HG03064 (cell line): Measurements from ENCODE around the gene POLR3E.

Experiments used
- ATAC-seq: cut with Tn5 transposase; IDR thresholded peaks from one replicate; pipeline ENCODE4 v1.9.1; 2021; ENCODE audit warnings: low read depth; ENCODE audit not compliant: unreplicated experiment

POLR3E gene

GRCh38 chr16:22297114-22297870 is at the start of gene POLR3E:
Gene POLR3E (plus strand): TSS chr16:22297409. CDS start chr16:22302969, 5,560 bp downstream.
- peak; percentile 70 for ATAC-seq

GRCh38 chr16:22250522-22250921 is 46.7 kb upstream of the POLR3E start:
- no peak for ATAC-seq

- no peak for ATAC-seq
Observed at GRCh38 chr16:22252317-22252716, 44.9 kb upstream of the POLR3E start.

- ATAC-seq: no peak
Observed at GRCh38 chr16:22253272-22253671, 43.9 kb upstream of the POLR3E start.

- ATAC-seq: no peak
Observed at GRCh38 chr16:22255335-22255734, 41.9 kb upstream of the POLR3E start.

- no peak for ATAC-seq
Observed at GRCh38 chr16:22257440-22257839, 39.8 kb upstream of the POLR3E start.

- ATAC-seq: no peak
Observed at GRCh38 chr16:22260490-22260889, 36.7 kb upstream of the POLR3E start.

DNA sequence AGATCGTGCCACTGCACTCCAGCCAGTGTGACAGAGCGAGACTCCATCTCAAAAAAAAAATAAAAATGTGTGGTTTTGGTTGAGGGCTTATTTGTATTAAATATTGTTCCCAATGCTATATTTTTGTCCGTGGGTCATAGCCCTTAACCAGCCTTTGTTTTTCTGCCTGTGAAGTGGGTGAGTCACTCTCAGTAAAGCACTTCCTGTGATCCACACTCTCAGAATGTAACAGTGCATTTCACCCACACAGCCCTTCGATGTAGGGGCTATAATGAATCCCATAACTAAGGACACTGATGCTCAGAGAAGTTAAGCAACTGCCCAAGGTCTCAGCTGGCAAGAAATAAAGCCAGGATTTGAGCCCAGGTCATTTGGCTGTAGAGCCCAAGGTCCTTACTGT is 34.7 kb upstream of the POLR3E start:
- no peak for ATAC-seq

DNA sequence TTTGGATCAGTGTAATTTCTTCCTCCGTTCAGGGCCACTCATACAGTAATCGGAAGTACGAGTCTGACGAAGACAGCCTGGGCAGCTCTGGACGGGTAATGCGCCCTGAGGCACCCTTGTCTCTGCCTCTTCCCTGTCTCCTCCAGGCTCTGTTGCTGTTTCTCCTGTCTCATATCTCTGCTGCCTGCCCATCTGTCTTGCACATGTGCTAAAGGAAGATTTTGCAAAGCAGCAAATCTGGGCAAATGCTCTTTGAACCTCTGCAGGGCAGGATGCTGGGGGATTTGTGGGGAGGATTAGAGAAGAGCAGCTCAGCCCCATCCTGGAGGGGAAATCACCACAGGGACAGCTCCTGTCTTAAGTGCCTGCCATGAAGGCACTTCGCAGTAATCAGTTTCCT is 32.4 kb upstream of the POLR3E start:
- ATAC-seq: no peak

GRCh38 chr16:22265351-22265750 is 31.9 kb upstream of the POLR3E start:
- ATAC-seq: no peak

GRCh38 chr16:22266546-22266945 is 30.7 kb upstream of the POLR3E start:
- ATAC-seq: no peak

DNA sequence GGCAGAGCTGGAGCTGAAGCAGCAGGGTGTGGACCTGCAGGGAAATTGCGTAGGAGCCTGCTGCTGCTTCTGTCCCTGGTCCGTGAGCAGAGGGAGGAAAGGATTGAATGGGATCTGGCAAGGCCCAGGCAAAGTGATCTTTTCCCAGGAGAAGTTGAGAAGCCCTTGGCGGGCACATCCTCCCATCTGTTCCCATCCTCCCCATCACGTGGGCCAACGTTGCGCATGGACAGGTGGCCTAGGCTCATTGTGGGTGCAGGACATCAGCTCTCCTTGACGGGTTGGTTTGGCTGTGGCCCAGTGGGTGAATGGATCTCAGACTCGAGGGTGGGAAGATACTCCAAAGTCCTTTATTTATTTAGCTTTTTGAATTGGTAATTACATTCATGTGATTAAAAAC is 29.4 kb upstream of the POLR3E start:
- no peak for ATAC-seq

- no peak for ATAC-seq
Observed at GRCh38 chr16:22270525-22270924, 26.7 kb upstream of the POLR3E start.

DNA sequence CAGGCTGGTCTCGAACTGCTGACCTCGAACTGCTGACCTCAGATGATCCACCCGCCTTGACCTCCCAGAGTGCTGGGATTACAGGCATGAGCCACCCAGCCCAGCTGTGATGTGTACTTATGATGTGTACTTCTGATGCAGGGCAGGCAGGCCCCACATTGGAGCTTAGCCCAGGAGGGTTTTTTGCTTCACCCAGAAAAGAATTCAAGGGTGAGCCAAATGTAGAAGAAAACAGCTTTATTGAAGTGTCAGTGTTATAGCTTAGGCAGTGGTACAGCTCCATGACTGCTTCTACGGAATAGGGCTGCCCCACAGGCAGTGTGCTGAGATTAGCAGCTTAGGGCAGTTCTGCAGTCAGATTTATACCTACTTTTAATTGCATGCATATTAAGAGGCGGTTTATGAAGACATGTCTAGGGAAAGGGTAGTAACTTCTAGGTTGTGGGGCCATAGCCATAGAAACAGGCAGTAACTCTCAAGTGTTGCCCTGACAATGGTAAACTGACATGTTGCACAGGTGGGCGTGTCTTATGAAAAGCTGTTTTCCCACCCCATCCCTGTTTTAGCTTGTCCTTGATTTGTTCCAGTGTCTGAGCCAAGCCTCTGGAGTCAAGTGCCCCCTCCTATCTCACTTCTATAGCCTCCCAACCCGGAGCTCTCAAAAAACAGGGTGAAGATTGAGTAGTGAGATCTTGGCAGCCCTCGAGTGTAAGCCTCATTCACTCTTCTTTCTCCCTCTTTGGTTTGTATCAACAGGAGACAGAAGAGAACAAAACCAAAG is 24.1 kb upstream of the POLR3E start:
- no peak for ATAC-seq

DNA sequence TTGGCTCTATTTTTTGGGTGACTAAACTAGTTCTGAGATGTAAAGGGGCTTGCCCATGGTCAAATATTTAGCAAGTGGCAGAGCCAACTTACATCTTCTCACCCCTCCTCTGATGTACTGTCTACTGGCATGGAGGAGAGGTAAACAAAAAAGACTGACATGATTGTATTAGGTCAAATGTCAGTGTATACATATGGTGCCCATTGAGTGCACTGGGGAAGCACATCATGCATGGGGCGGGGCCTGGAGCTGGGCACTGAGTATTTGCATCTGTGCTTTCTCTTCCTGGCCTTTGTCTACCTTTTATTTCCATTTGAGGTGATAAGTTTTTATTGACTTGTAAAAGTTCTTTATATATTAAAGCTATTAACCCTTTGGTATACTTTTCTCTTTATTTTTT is 22.3 kb upstream of the POLR3E start:
- no peak for ATAC-seq

DNA sequence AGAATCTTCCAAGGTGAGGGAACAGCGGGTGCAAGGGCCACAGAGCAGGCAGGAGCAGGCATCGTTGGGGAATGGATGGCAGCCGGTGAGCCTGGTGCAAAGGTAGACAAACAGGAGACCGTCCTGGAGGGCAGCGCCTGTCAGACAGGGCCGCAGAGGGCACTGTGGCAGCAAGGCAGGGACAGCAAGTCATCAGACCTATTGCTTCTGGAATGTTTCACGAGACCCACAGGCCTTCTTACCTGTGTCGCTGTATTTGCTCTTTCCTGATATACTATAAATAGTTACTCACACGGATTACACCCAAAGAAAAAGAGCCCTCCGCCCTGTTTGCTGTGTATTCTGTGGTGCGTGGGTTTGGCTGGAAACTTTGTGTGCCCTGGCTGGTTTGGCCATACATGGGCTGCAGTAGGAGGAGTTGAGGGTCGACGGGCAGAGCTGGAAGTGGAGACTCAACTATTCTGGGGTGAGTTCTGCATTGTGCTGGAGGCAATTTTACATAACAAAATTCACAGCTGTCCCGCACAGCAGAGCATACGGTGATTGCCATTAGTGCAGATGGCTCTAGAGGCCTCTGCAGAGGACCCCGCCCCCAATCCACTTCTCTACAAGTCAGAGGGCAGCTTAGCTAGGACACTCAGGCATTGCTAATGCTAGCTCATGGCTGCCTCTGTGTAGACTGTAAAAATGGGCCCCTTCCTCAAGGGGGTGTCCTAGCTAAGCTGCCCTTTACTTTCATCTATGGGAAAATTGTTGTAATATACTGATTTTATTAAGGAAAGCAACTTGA is 18.6 kb upstream of the POLR3E start:
- ATAC-seq: no peak

- no peak for ATAC-seq
Observed at GRCh38 chr16:22282254-22282892, 14.8 kb upstream of the POLR3E start.

DNA sequence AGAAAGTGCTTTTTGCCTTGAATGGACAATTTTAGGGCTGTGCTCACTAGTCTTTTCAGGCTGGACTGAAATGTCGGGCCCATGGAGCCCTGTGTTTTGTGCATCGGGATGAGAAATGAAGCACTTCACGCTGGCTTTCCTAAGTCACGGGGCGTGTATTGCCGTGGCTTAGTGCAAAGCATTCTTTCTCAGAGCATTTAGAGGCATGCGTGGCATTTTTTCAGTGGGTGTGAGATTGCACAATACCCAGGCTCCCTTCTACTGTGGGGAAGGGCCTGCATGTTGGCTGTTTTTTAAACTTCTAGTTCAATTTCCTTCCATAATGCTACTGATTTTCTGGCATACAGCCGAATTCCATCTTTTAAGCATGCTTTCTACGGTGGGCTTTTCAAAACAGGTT is 12.6 kb upstream of the POLR3E start:
- ATAC-seq: no peak

DNA sequence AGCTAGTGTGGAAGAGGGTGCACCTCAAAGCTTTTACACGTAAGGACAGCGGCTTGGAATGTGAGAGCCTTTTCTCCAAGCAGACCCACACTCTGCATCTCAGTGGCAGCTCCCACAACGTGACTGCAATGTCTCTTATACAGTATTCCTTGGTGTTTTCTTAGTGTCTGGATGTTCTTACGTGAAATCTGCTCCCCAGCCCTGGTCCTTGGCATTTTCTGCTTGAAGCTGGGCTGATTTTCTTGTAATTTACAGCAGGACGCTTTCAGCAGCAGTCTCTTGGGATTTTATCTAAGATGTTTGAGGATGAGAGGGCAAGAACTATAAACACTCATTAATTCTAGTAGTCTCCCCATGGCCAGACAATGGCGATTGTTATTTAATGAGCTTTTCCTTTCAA is 12.1 kb upstream of the POLR3E start:
- ATAC-seq: no peak

- no peak for ATAC-seq
Observed at GRCh38 chr16:22291020-22291419, 6.2 kb upstream of the POLR3E start.

GRCh38 chr16:22291860-22292318 is 5.3 kb upstream of the POLR3E start:
- ATAC-seq: no peak
